Measurements from ENCODE around the gene TTC24.

DNA sequence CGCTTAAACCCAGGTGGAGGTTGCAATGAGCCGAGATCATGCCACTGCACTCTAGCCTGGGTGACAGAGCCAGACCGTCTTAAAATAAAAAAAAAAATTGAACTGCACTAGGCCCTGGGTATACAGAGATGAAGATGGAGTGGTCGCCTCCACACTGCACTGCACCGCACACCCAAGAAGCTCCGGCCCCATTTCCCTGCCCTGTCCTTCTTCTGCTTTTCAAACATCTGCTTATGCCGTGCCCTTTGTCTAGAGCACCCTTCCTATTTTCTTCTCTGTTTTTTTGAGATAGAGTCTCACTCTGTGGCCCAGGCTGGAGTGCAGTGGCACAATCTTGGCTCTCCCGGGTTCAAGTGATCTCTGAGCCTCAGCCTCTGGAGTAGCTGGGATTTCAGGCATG, 24.6 kb upstream of the TTC24 start:
- TF ChIP-seq CTCF (IDR thresholded peaks at IDR 0.05) (no peak), POLR2AphosphoS5 (IDR thresholded peaks at IDR 0.05) (no peak), EP300 (IDR thresholded peaks at IDR 0.05) (no peak), POLR2A (IDR thresholded peaks at IDR 0.05) (no peak)

Data from upper lobe of left lung (tissue), 4 donors.